ENCODE measurements around the gene ABCC5. TPM values are rescaled to one million over a fixed set of nuclear protein-coding genes. Genes with fewer than 3 reads are reported as not detected.

The ABCC5 gene
- total and polyA plus RNA-seq, 2 of the 8 experiments (the other 6 are each of a cell fraction or from before 2014, with no cell fraction given) = 25.3 to 40.8 TPM

GRCh38 chr3:183878071-183878470, 139.6 kb downstream of the ABCC5 start:
- Histone ChIP-seq H3K79me2 (ENCODE audit: control insufficient read depth in 1 of 2, insufficient read depth in 2 of 2, low read length in 2 of 2) (peaks cover 12 to 85% of the 10 kb centered on the region in 2 experiments), H3K18ac (ENCODE audit: extremely low read depth, low read length) (no peak overlapping the region; the same call in 1 of the 2 replicates), H3K27ac (ENCODE audit: low read depth, low read length) (no peak overlapping the region), H2BK20ac (ENCODE audit: low read length) (no peak overlapping the region), H2AFZ (ENCODE audit: low read length) (no peak overlapping the region), H4K20me1 (replicated peaks in 1 of 2; ENCODE audit: control insufficient read depth in 1 of 2, insufficient read depth in 2 of 2, low read length in 2 of 2) (peaks cover 8 to 11% of the 10 kb centered on the region in 2 experiments), H4K8ac (ENCODE audit: extremely low read depth, insufficient read depth, low read length) (no peak overlapping the region), H3K56ac (replicated peaks; ENCODE audit: insufficient read length, low read depth, low read length) (no peak overlapping the region), H4K91ac (replicated peaks; ENCODE audit: insufficient read length, low read length) (no peak overlapping the region), H2BK15ac (ENCODE audit: low read length) (no peak overlapping the region), H3K4me2 (ENCODE audit: insufficient read depth in 1 of 2, low read depth in 2 of 2, low read length in 2 of 2) (no peak overlapping the region; a peak in 1 of 4 replicates), H2BK120ac (replicated peaks; ENCODE audit: low read depth, low read length) (no peak overlapping the region), H3K14ac (ENCODE audit: insufficient read length) (no peak overlapping the region), H3K23me2 (ENCODE audit: low read depth, low read length) (no peaks in the 10 kb centered on the region), H3K79me1 (ENCODE audit: low read depth, low read length) (peaks cover 11% of the 10 kb centered on the region), H3K9ac (replicated peaks in 1 of 4; ENCODE audit: extremely low read depth in 1 of 4, low read depth in 3 of 4, low read length in 3 of 4) (no peak overlapping the region), H3K23ac (ENCODE audit: insufficient read length) (no peak overlapping the region), H3K27me3 (replicated peaks in 1 of 4; ENCODE audit: control insufficient read depth in 3 of 4, extremely low read depth in 1 of 4, insufficient read depth in 3 of 4, low read length in 3 of 4) (no peaks in the 10 kb centered on the region; a peak in 1 of 7 replicates), H3K4ac (replicated peaks; ENCODE audit: insufficient read length, low read depth, low read length) (peak overlapping the region; percentile 59), H3K9me3 (ENCODE audit: insufficient read depth in 2 of 2, low read depth in 1 of 2, low read length in 1 of 2) (no peaks in the 10 kb centered on the region), H3K4me1 (replicated peaks in 1 of 4; ENCODE audit: control insufficient read depth in 3 of 4, insufficient read depth in 4 of 4, low read length in 3 of 4) (peaks cover 0 to 6% (median 2%) of the 10 kb centered on the region in 4 experiments; a peak in 3 of 7 replicates), H4K5ac (ENCODE audit: insufficient read length, low read depth, low read length) (no peak overlapping the region), H3K4me3 (ENCODE audit: extremely low read depth in 1 of 4, insufficient read depth in 2 of 4, low read depth in 3 of 4, low read length in 4 of 4) (no peak overlapping the region), H2BK12ac (ENCODE audit: low read depth, low read length) (no peak overlapping the region), H2AK5ac (ENCODE audit: low read depth, low read length) (no peak overlapping the region), H2BK5ac (ENCODE audit: low read depth, low read length) (no peak overlapping the region), H3K36me3 (ENCODE audit: control insufficient read depth in 2 of 4, insufficient read depth in 4 of 4, low read length in 3 of 4) (no peaks in the 10 kb centered on the region)
- CTCF ChIA-PET (ENCODE audit: partially characterized antibody) = interaction anchor here (0.6 to 1.6 kb wide), 3 partner anchors 52 to 188 kb away, joined by 3 read pairs; partner anchors contain the start of gene MAP6D1
- DNase-seq (ENCODE audit: low read depth in 1 of 2, low spot score in 2 of 2) = no peak
- WGBS, 2 experiments (ENCODE audit: extremely low coverage in 1 of 2, insufficient coverage in 1 of 2, insufficient read length in 1 of 2, insufficient replicate concordance in 2 of 2, low coverage in 1 of 2, low lambda C conversion rate in 2 of 2, missing lambda C conversion rate in 1 of 2) = 89% methylated on average over 8 of the region's 8 CpGs; no CpG with 5 or more reads in 1 of the 2 experiments
- no peak for FAIRE-seq
- POLR2A ChIA-PET (ENCODE audit: partially characterized antibody) = no interaction called here
- no peak for TF ChIP-seq TAF1 (IDR thresholded peaks at IDR 0.05; ENCODE audit: low read depth, low read length)
- TF ChIP-seq ZNF274 (IDR thresholded peaks at IDR 0.05; ENCODE audit: borderline replicate concordance, extremely low read depth, low read length) = no peak
- no peak for TF ChIP-seq EP300 (IDR thresholded peaks at IDR 0.05; ENCODE audit: borderline replicate concordance in 1 of 2, low read depth in 2 of 2, low read length in 2 of 2)
- no peak for TF ChIP-seq CBX5 (IDR thresholded peaks at IDR 0.05; ENCODE audit: low read depth, low read length)
- TF ChIP-seq BCL11A (IDR thresholded peaks at IDR 0.05; ENCODE audit: low read depth in 2 of 2, low read length in 2 of 2) = no peak
- TF ChIP-seq KDM1A (IDR thresholded peaks at IDR 0.05; ENCODE audit: borderline replicate concordance, low read length) = no peak
- TF ChIP-seq NRF1 (IDR thresholded peaks at IDR 0.05; ENCODE audit: low read depth, low read length) = no peak
- TF ChIP-seq MAFK (IDR thresholded peaks at IDR 0.05; ENCODE audit: low read depth, low read length) = no peak

All from H1 (cell line).